Measurements from ENCODE around the gene CRYGN.

The CRYGN gene

GRCh38 chr7:151454932-151455530, 15.1 kb upstream of the CRYGN start:
- Histone ChIP-seq H3K4me3 (replicated peaks; ENCODE audit: insufficient read depth, low read length) (no peak overlapping the region), H3K27ac (replicated peaks) (no peak overlapping the region), H3K27me3 (ENCODE audit: insufficient read depth, poor library complexity, severe bottlenecking) (no peaks in the 10 kb centered on the region)
- TF ChIP-seq CTCF (IDR thresholded peaks at IDR 0.05; ENCODE audit: insufficient read depth, low read length) (no peak), GABPA (IDR thresholded peaks at IDR 0.05; ENCODE audit: low read depth) (no peak), POLR2AphosphoS5 (IDR thresholded peaks at IDR 0.05; ENCODE audit: low read depth) (no peak), REST (IDR thresholded peaks at IDR 0.05; ENCODE audit: insufficient replicate concordance, low read depth) (no peak), SPI1 (IDR thresholded peaks at IDR 0.05; ENCODE audit: borderline replicate concordance, low read depth) (no peak)
- DNase-seq (ENCODE audit: low read depth in 1 of 2, low spot score in 1 of 2): no peak

GRCh38 chr7:151454305-151454704, 14.4 kb upstream of the CRYGN start:
- TF ChIP-seq REST (IDR thresholded peaks at IDR 0.05; ENCODE audit: insufficient replicate concordance, low read depth) (no peak), POLR2AphosphoS5 (IDR thresholded peaks at IDR 0.05; ENCODE audit: low read depth) (no peak), SPI1 (IDR thresholded peaks at IDR 0.05; ENCODE audit: borderline replicate concordance, low read depth) (no peak), CTCF (IDR thresholded peaks at IDR 0.05; ENCODE audit: insufficient read depth, low read length) (no peak), GABPA (IDR thresholded peaks at IDR 0.05; ENCODE audit: low read depth) (no peak)
- H3K27me3 ChIP-seq (ENCODE audit: insufficient read depth, poor library complexity, severe bottlenecking): no peaks in the 10 kb centered on the region
- H3K27ac ChIP-seq (replicated peaks): no peak overlapping the region
- no peak for DNase-seq (ENCODE audit: low read depth in 1 of 2, low spot score in 1 of 2)
- H3K4me3 ChIP-seq (replicated peaks; ENCODE audit: insufficient read depth, low read length): no peak overlapping the region

- no peak overlapping the region for H3K27ac ChIP-seq (replicated peaks)
Measured at GRCh38 chr7:151453326-151453791, 13.4 kb upstream of the CRYGN start.

More at GRCh38 chr7:151453326-151453791, 13.4 kb upstream of the CRYGN start:
- TF ChIP-seq SPI1 (IDR thresholded peaks at IDR 0.05; ENCODE audit: borderline replicate concordance, low read depth): no peak
- no peak for TF ChIP-seq GABPA (IDR thresholded peaks at IDR 0.05; ENCODE audit: low read depth)
- TF ChIP-seq REST (IDR thresholded peaks at IDR 0.05; ENCODE audit: insufficient replicate concordance, low read depth): no peak
- no peak for TF ChIP-seq CTCF (IDR thresholded peaks at IDR 0.05; ENCODE audit: insufficient read depth, low read length)
- no peak for TF ChIP-seq POLR2AphosphoS5 (IDR thresholded peaks at IDR 0.05; ENCODE audit: low read depth)
- DNase-seq (ENCODE audit: low read depth in 1 of 2, low spot score in 1 of 2): no peak
- Histone ChIP-seq H3K4me3 (replicated peaks; ENCODE audit: insufficient read depth, low read length) (no peak overlapping the region), H3K27me3 (ENCODE audit: insufficient read depth, poor library complexity, severe bottlenecking) (no peaks in the 10 kb centered on the region)

Data from HL-60 (cell line).